ENCODE measurements around the gene TTC21A.

TTC21A gene

GRCh38 chr3:39099738-39100499, 7.6 kb upstream of the TTC21A start:
- DNase-seq, result no peak

- no peak for DNase-seq
These were observed 7.0 kb upstream of the TTC21A start for GRCh38 chr3:39100500-39100886.

GRCh38 chr3:39101022-39101689, 6.3 kb upstream of the TTC21A start:
- DNase-seq, result peak; percentile 46

GRCh38 chr3:39102504-39103323, 4.8 kb upstream of the TTC21A start:
- DNase-seq, result no peak

GRCh38 chr3:39103324-39103693, 4.2 kb upstream of the TTC21A start:
- DNase-seq, result no peak

- no peak for DNase-seq
These were observed 3.5 kb upstream of the TTC21A start for GRCh38 chr3:39103791-39104552.

GRCh38 chr3:39104961-39105686, 2.4 kb upstream of the TTC21A start:
- no peak for DNase-seq

GRCh38 chr3:39105687-39106063, 1.8 kb upstream of the TTC21A start:
- no peak for DNase-seq

- peak; percentile 24 for DNase-seq
These were observed 1.1 kb upstream of the TTC21A start for GRCh38 chr3:39106281-39106811.

GRCh38 chr3:39106851-39107387, 561 bp upstream of the TTC21A start:
- DNase-seq, result peak; percentile 51

- no peak for DNase-seq
These were observed 775 bp downstream of the TTC21A start for GRCh38 chr3:39108200-39108710.

GRCh38 chr3:39109086-39109485, 1.6 kb downstream of the TTC21A start:
- no peak for DNase-seq

- no peak for DNase-seq
These were observed 2.7 kb downstream of the TTC21A start for GRCh38 chr3:39110041-39110639.

GRCh38 chr3:39112113-39112512, 4.6 kb downstream of the TTC21A start:
- DNase-seq, result no peak

- DNase-seq, result no peak
These were observed 5.1 kb downstream of the TTC21A start for GRCh38 chr3:39112535-39112934.

- DNase-seq, result no peak
These were observed 5.8 kb downstream of the TTC21A start for GRCh38 chr3:39113291-39113690.

GRCh38 chr3:39114456-39114855, 7.0 kb downstream of the TTC21A start:
- DNase-seq, result no peak

- DNase-seq, result no peak
These were observed 8.4 kb downstream of the TTC21A start for GRCh38 chr3:39115870-39116269.

GRCh38 chr3:39118079-39118478, 10.6 kb downstream of the TTC21A start:
- no peak for DNase-seq

- no peak for DNase-seq
These were observed 11.6 kb downstream of the TTC21A start for GRCh38 chr3:39118931-39119660.

Measured in HCEC 1CT (cell line).